GM23338 (cell line): ENCODE results near the gene IL1RAPL2. TPM values are rescaled to one million over a fixed set of nuclear protein-coding genes. Genes with fewer than 3 reads are reported as not detected.

Experiments used
- ATAC-seq: fragments of 200-7000 bp; cut with Tn5 transposase; 3 replicates; pipeline ENCODE4 v1.9.1; 2020
- DNase-seq: peaks from one replicate; pipeline ENCODE4 v3.0.0-alpha.2; 2015; ENCODE audit warnings: low spot score
- H2AFZ ChIP-seq: fragments of 200-600 bp; sonication (generic); 2 replicates; pipeline ENCODE4 v1.8.0; 2016; ENCODE audit warnings: antibody characterized with exemption, mild to moderate bottlenecking, moderate library complexity
- H3F3A ChIP-seq: fragments of 200-600 bp; sonication (generic); replicated peaks from 2 replicates; pipeline ENCODE4 v1.8.0; 2017; ENCODE audit warnings: antibody characterized with exemption, mixed run types, low read depth
- H3K27ac ChIP-seq: fragments of 200-600 bp; sonication (generic); 2 replicates; pipeline ENCODE4 v1.6.1; 2016; ENCODE audit warnings: low read depth
- H3K27me3 ChIP-seq: fragments of 200-600 bp; sonication (generic); 2 replicates; pipeline ENCODE4 v1.8.0; 2016; ENCODE audit warnings: mild to moderate bottlenecking, mixed run types, moderate library complexity; ENCODE audit not compliant: insufficient read depth
- H3K36me3 ChIP-seq: fragments of 200-600 bp; sonication (generic); 2 replicates; pipeline ENCODE4 v1.8.0; 2016; ENCODE audit warnings: mild to moderate bottlenecking; ENCODE audit not compliant: insufficient read depth
- H3K4me1 ChIP-seq: fragments of 200-600 bp; sonication (generic); 2 replicates; pipeline ENCODE4 v1.8.0; 2016; ENCODE audit warnings: mild to moderate bottlenecking, moderate library complexity; ENCODE audit not compliant: insufficient read depth
- H3K4me2 ChIP-seq: fragments of 200-600 bp; sonication (generic); 2 replicates; pipeline ENCODE4 v1.7.1; 2017; ENCODE audit warnings: mixed run types
- H3K4me3 ChIP-seq: fragments of 200-600 bp; sonication (generic); 2 replicates; pipeline ENCODE4 v1.6.1; 2016; ENCODE audit warnings: mixed run types
- H3K79me2 ChIP-seq: fragments of 200-600 bp; sonication (generic); replicated peaks from 2 replicates; pipeline ENCODE4 v1.8.0; 2017; ENCODE audit warnings: mild to moderate bottlenecking; ENCODE audit not compliant: insufficient read depth
- H3K9me2 ChIP-seq: fragments of 200-600 bp; sonication (generic); 2 replicates; pipeline ENCODE4 v1.8.0; 2017; ENCODE audit not compliant: insufficient read depth
- H4K20me1 ChIP-seq: fragments of 200-600 bp; sonication (generic); replicated peaks from 2 replicates; pipeline ENCODE4 v1.8.0; 2017; ENCODE audit warnings: mild to moderate bottlenecking; ENCODE audit not compliant: insufficient read depth
- H3K27ac Mint-ChIP-seq: 2 replicates; pipeline ENCODE4 v1.8.0; 2020; ENCODE audit warnings: inconsistent platforms, mild to moderate bottlenecking, moderate library complexity, mixed read lengths
- H3K27me3 Mint-ChIP-seq: 3 replicates; pipeline ENCODE4 v1.8.0; 2022; ENCODE audit warnings: low read depth, mild to moderate bottlenecking, moderate library complexity, mixed read lengths, inconsistent platforms; ENCODE audit not compliant: insufficient read depth, poor library complexity
- H3K36me3 Mint-ChIP-seq: 3 replicates; pipeline ENCODE4 v1.8.0; 2021; ENCODE audit warnings: low read depth, mild to moderate bottlenecking, inconsistent platforms, moderate library complexity, mixed read lengths
- H3K4me1 Mint-ChIP-seq: 3 replicates; pipeline ENCODE4 v1.8.0; 2020; ENCODE audit warnings: mild to moderate bottlenecking, inconsistent platforms, mixed read lengths
- H3K4me3 Mint-ChIP-seq: 3 replicates; pipeline ENCODE4 v1.8.0; 2021; ENCODE audit warnings: moderate library complexity, mild to moderate bottlenecking, inconsistent platforms, mixed read lengths
- H3K9me3 Mint-ChIP-seq: 3 replicates; pipeline ENCODE4 v1.8.0; 2020; ENCODE audit warnings: moderate library complexity, mild to moderate bottlenecking, inconsistent platforms, mixed read lengths
- CREB1 ChIP-seq: fragments of 250-450 bp; sonication (Bioruptor Pico); IDR thresholded peaks from 2 replicates; pipeline ENCODE4 v1.5.0; 2020; ENCODE audit warnings: low read depth, mild to moderate bottlenecking, moderate library complexity
- EZH2 ChIP-seq: fragments of 200-600 bp; sonication (generic); IDR thresholded peaks from one replicate; pipeline ENCODE4 v1.8.0; 2017; ENCODE audit warnings: antibody characterized with exemption, mild to moderate bottlenecking, low read depth; ENCODE audit not compliant: unreplicated experiment
- EZH2phosphoT487 ChIP-seq: fragments of 200-600 bp; sonication (generic); IDR thresholded peaks from one replicate; pipeline ENCODE4 v1.8.1; 2018; ENCODE audit warnings: antibody characterized with exemption; ENCODE audit not compliant: unreplicated experiment
- JUNB ChIP-seq: IDR thresholded peaks from one replicate; pipeline ENCODE4 v1.6.1; 2016; ENCODE audit warnings: antibody characterized with exemption; ENCODE audit not compliant: unreplicated experiment
- ZNF114 ChIP-seq: fragments of 250-450 bp; sonication (Bioruptor Pico); IDR thresholded peaks from 2 replicates; pipeline ENCODE4 v1.5.0; 2020; ENCODE audit warnings: mild to moderate bottlenecking, moderate library complexity
- polyA plus RNA-seq: library from polyadenylated mRNA; unstranded; fragments of >200 nt; fragmentation: Nextera tagmentation; extraction: Ambion mirVana; gene quantifications from 2 replicates; pipeline ENCODE4 v1.2.1, GENCODE V29; 2016
- total RNA-seq: library from RNA; depleted of rRNA; stranded (reverse); fragments of >200 nt; shearing (Covaris generic); gene quantifications from 2 replicates; pipeline ENCODE4 v1.2.3, GENCODE V29; 2014
- TF ChIP-seq, protein P1 (sequence below): fragments of 250-450 bp; sonication (Bioruptor Pico); IDR thresholded peaks from 2 replicates; pipeline ENCODE4 v1.5.0; 2020; ENCODE audit warnings: mild to moderate bottlenecking, moderate library complexity
- TF ChIP-seq, protein P2 (sequence below): IDR thresholded peaks from 2 replicates; pipeline ENCODE4 v1.6.1; 2016; ENCODE audit warnings: antibody characterized with exemption

IL1RAPL2 gene
- total and polyA plus RNA-seq, 2 experiments from 2014 or later = 0.80 to 0.94 TPM

DNA sequence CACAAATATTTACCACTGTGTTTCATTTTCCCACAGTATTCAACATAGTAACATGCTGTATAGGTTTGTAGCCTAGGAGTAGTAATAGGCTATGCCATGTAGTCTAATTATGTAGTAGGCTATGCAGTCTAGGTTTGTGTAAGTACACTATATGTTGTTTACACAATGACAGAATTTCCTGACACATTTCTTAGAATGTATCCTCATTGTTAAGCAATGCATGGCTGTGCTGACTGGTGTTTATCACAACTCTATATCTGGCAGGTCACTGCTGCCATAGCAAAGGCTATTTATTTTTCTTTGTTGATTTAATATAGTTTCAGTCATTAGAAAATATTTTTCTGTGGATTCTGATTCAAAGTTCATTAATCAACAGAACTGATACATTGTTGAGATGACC lies 762.8 kb downstream of the IL1RAPL2 start:
- Histone ChIP-seq H3K9me2 (no peaks in the 10 kb centered on the region), H3K27me3 (no peaks in the 10 kb centered on the region), H3F3A (no peaks in the 10 kb centered on the region), H3K27ac (no peak overlapping the region), H3K79me2 (no peaks in the 10 kb centered on the region), H3K4me2 (no peak overlapping the region), H4K20me1 (no peaks in the 10 kb centered on the region), H3K4me3 (no peak overlapping the region), H3K36me3 (no peaks in the 10 kb centered on the region), H2AFZ (no peak overlapping the region), H3K4me1 (no peaks in the 10 kb centered on the region)
- Mint-ChIP-seq H3K36me3 (no peaks in the 10 kb centered on the region), H3K4me3 (no peak overlapping the region), H3K4me1 (no peaks in the 10 kb centered on the region; the same call in 2 of the 3 replicates), H3K27ac (no peak overlapping the region), H3K27me3 (no peaks in the 10 kb centered on the region), H3K9me3 (no peaks in the 10 kb centered on the region; the same call in 2 of the 3 replicates)
- DNase-seq (no peak), ATAC-seq (no peak)
- TF ChIP-seq, protein P1, sequence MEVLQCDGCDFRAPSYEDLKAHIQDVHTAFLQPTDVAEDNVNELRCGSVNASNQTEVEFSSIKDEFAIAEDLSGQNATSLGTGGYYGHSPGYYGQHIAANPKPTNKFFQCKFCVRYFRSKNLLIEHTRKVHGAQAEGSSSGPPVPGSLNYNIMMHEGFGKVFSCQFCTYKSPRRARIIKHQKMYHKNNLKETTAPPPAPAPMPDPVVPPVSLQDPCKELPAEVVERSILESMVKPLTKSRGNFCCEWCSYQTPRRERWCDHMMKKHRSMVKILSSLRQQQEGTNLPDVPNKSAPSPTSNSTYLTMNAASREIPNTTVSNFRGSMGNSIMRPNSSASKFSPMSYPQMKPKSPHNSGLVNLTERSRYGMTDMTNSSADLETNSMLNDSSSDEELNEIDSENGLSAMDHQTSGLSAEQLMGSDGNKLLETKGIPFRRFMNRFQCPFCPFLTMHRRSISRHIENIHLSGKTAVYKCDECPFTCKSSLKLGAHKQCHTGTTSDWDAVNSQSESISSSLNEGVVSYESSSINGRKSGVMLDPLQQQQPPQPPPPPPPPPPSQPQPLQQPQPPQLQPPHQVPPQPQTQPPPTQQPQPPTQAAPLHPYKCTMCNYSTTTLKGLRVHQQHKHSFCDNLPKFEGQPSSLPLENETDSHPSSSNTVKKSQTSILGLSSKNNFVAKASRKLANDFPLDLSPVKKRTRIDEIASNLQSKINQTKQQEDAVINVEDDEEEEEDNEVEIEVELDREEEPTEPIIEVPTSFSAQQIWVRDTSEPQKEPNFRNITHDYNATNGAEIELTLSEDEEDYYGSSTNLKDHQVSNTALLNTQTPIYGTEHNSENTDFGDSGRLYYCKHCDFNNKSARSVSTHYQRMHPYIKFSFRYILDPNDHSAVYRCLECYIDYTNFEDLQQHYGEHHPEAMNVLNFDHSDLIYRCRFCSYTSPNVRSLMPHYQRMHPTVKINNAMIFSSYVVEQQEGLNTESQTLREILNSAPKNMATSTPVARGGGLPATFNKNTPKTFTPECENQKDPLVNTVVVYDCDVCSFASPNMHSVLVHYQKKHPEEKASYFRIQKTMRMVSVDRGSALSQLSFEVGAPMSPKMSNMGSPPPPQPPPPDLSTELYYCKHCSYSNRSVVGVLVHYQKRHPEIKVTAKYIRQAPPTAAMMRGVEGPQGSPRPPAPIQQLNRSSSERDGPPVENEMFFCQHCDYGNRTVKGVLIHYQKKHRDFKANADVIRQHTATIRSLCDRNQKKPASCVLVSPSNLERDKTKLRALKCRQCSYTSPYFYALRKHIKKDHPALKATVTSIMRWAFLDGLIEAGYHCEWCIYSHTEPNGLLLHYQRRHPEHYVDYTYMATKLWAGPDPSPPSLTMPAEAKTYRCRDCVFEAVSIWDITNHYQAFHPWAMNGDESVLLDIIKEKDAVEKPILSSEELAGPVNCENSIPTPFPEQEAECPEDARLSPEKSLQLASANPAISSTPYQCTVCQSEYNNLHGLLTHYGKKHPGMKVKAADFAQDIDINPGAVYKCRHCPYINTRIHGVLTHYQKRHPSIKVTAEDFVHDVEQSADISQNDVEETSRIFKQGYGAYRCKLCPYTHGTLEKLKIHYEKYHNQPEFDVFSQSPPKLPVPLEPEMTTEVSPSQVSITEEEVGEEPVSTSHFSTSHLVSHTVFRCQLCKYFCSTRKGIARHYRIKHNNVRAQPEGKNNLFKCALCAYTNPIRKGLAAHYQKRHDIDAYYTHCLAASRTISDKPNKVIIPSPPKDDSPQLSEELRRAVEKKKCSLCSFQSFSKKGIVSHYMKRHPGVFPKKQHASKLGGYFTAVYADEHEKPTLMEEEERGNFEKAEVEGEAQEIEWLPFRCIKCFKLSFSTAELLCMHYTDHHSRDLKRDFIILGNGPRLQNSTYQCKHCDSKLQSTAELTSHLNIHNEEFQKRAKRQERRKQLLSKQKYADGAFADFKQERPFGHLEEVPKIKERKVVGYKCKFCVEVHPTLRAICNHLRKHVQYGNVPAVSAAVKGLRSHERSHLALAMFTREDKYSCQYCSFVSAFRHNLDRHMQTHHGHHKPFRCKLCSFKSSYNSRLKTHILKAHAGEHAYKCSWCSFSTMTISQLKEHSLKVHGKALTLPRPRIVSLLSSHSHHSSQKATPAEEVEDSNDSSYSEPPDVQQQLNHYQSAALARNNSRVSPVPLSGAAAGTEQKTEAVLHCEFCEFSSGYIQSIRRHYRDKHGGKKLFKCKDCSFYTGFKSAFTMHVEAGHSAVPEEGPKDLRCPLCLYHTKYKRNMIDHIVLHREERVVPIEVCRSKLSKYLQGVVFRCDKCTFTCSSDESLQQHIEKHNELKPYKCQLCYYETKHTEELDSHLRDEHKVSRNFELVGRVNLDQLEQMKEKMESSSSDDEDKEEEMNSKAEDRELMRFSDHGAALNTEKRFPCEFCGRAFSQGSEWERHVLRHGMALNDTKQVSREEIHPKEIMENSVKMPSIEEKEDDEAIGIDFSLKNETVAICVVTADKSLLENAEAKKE (CRISPR knock-in tag) = no peak
- TF ChIP-seq EZH2 = no peak
- no peak for TF ChIP-seq JUNB
- no peak for TF ChIP-seq CREB1 (CRISPR knock-in tag)

DNA sequence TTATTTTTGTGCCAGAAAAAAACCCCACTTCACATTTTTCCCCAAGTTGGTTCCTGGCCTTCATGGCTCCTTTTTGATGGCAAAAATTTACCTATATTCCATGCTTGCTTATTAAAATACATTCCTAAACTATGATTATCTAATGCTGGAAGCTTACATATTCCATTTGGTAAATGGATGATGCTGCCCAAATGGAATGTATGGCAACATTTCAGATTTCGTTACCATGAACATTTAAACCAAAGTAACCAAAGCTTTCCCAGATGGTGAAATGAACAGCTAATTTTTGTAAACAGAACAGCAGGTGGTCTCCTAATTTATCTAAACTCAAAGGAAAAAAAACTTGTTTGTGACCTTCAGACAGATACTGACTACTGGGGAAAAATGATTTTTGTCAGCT lies 765.2 kb downstream of the IL1RAPL2 start:
- Histone ChIP-seq H4K20me1 (no peaks in the 10 kb centered on the region), H3K79me2 (no peaks in the 10 kb centered on the region), H3K27me3 (no peaks in the 10 kb centered on the region), H3K9me2 (no peaks in the 10 kb centered on the region), H2AFZ (no peak overlapping the region), H3K27ac (no peak overlapping the region), H3K4me3 (no peak overlapping the region), H3K4me2 (no peak overlapping the region), H3K4me1 (no peaks in the 10 kb centered on the region), H3K36me3 (no peaks in the 10 kb centered on the region), H3F3A (no peaks in the 10 kb centered on the region)
- Mint-ChIP-seq H3K36me3 (no peaks in the 10 kb centered on the region), H3K27me3 (no peaks in the 10 kb centered on the region), H3K4me1 (no peaks in the 10 kb centered on the region), H3K4me3 (no peak overlapping the region), H3K9me3 (no peaks in the 10 kb centered on the region; the same call in 2 of the 3 replicates), H3K27ac (no peak overlapping the region)
- no peak for TF ChIP-seq EZH2phosphoT487
- no peak for TF ChIP-seq ZNF114 (CRISPR knock-in tag)
- TF ChIP-seq, protein P2, sequence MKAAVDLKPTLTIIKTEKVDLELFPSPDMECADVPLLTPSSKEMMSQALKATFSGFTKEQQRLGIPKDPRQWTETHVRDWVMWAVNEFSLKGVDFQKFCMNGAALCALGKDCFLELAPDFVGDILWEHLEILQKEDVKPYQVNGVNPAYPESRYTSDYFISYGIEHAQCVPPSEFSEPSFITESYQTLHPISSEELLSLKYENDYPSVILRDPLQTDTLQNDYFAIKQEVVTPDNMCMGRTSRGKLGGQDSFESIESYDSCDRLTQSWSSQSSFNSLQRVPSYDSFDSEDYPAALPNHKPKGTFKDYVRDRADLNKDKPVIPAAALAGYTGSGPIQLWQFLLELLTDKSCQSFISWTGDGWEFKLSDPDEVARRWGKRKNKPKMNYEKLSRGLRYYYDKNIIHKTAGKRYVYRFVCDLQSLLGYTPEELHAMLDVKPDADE = no peak
- no peak for TF ChIP-seq JUNB
- DNase-seq (no peak), ATAC-seq (no peak)
